NAMALWA (cell line): ENCODE results near the gene ENDOD1.

ENCODE experiments used
- DNase-seq: peaks from one replicate; pipeline ENCODE4 v3.0.0-alpha.2; 2015; ENCODE audit warnings: low spot score

Gene ENDOD1

GRCh38 chr11:95175818-95176380 lies 86.3 kb downstream of the ENDOD1 start:
- no peak for DNase-seq
